IPS-15b (cell line): ENCODE data around the gene TUSC2.

Experiments used
- H3K27me3 ChIP-seq: one replicate; pipeline ENCODE4 v1.6.1; 2013; ENCODE audit warnings: low read length; ENCODE audit not compliant: control insufficient read depth, insufficient read depth
- H3K36me3 ChIP-seq: one replicate; pipeline ENCODE4 v1.6.1; 2013; ENCODE audit warnings: low read length; ENCODE audit not compliant: control insufficient read depth, insufficient read depth
- H3K4me1 ChIP-seq: one replicate; pipeline ENCODE4 v1.6.1; 2013; ENCODE audit warnings: mild to moderate bottlenecking, low read length; ENCODE audit not compliant: control insufficient read depth, insufficient read depth
- H3K4me3 ChIP-seq: one replicate; pipeline ENCODE4 v1.5.1; 2013; ENCODE audit warnings: low read depth, low read length
- H3K9ac ChIP-seq: one replicate; pipeline ENCODE4 v1.6.1; 2013; ENCODE audit warnings: low read depth, mild to moderate bottlenecking, low read length
- H3K9me3 ChIP-seq: one replicate; pipeline ENCODE4 v1.6.1; 2013; ENCODE audit warnings: mild to moderate bottlenecking, low read length; ENCODE audit not compliant: control insufficient read depth, insufficient read depth

The TUSC2 gene

GRCh38 chr3:50300681-50301254, 27.3 kb downstream of the TUSC2 start:
- Histone ChIP-seq H3K9ac (no peak overlapping the region), H3K4me1 (peaks cover 3% of the 10 kb centered on the region), H3K4me3 (no peak overlapping the region), H3K36me3 (peaks cover 2% of the 10 kb centered on the region), H3K27me3 (no peaks in the 10 kb centered on the region), H3K9me3 (no peaks in the 10 kb centered on the region)

- H3K27me3 ChIP-seq: no peaks in the 10 kb centered on the region
- H3K9me3 ChIP-seq: no peaks in the 10 kb centered on the region
- peak overlapping the region; percentile 76 for H3K9ac ChIP-seq
- H3K4me1 ChIP-seq: peaks cover 3% of the 10 kb centered on the region
- H3K36me3 ChIP-seq: peaks cover 2% of the 10 kb centered on the region
- H3K4me3 ChIP-seq: peak overlapping the region; percentile 45
Observed at GRCh38 chr3:50299929-50300680, 27.9 kb downstream of the TUSC2 start.

- H3K9me3 ChIP-seq: no peaks in the 10 kb centered on the region
- H3K4me1 ChIP-seq: peaks cover 3% of the 10 kb centered on the region
- H3K4me3 ChIP-seq: peak overlapping the region; percentile 45
Observed at GRCh38 chr3:50299638-50299928, 28.4 kb downstream of the TUSC2 start.

GRCh38 chr3:50298836-50299637, 29.0 kb downstream of the TUSC2 start, which contains the start of the genes HYAL3 and NAA80:
TSS of gene HYAL3 (minus strand) at chr3:50299405. CDS start at chr3:50295602, 3,803 bp downstream.
TSS of gene NAA80 (minus strand) at chr3:50299405. CDS start at chr3:50297463, 1,942 bp downstream.
- Histone ChIP-seq H3K27me3 (no peaks in the 10 kb centered on the region), H3K4me3 (peak within 1 kb of the TSS; percentile 90), H3K9ac (peak within 1 kb of the TSS; percentile 76), H3K36me3 (peaks cover 2% of the 10 kb centered on the region), H3K9me3 (no peaks in the 10 kb centered on the region), H3K4me1 (peaks cover 3% of the 10 kb centered on the region)

More at GRCh38 chr3:50299638-50299928, 28.4 kb downstream of the TUSC2 start:
- Histone ChIP-seq H3K27me3 (no peaks in the 10 kb centered on the region), H3K36me3 (peaks cover 2% of the 10 kb centered on the region), H3K9ac (peak overlapping the region; percentile 76)

- no peak overlapping the region for H3K9ac ChIP-seq
- peaks cover 2% of the 10 kb centered on the region for H3K36me3 ChIP-seq
- H3K9me3 ChIP-seq: no peaks in the 10 kb centered on the region
- no peaks in the 10 kb centered on the region for H3K4me1 ChIP-seq
- no peaks in the 10 kb centered on the region for H3K27me3 ChIP-seq
- H3K4me3 ChIP-seq: peak overlapping the region; percentile 90
Observed at GRCh38 chr3:50297896-50298725, 29.9 kb downstream of the TUSC2 start.

- no peaks in the 10 kb centered on the region for H3K4me1 ChIP-seq
- H3K4me3 ChIP-seq: no peak overlapping the region
- no peaks in the 10 kb centered on the region for H3K27me3 ChIP-seq
- peaks cover 2% of the 10 kb centered on the region for H3K36me3 ChIP-seq
- no peak overlapping the region for H3K9ac ChIP-seq
- no peaks in the 10 kb centered on the region for H3K9me3 ChIP-seq
Observed at GRCh38 chr3:50297384-50297775, 30.6 kb downstream of the TUSC2 start.

- H3K27me3 ChIP-seq: no peaks in the 10 kb centered on the region
- peaks cover 2% of the 10 kb centered on the region for H3K36me3 ChIP-seq
- H3K4me3 ChIP-seq: no peak overlapping the region
- H3K4me1 ChIP-seq: no peaks in the 10 kb centered on the region
- no peaks in the 10 kb centered on the region for H3K9me3 ChIP-seq
- no peak overlapping the region for H3K9ac ChIP-seq
Observed at GRCh38 chr3:50296721-50297383, 31.2 kb downstream of the TUSC2 start.

GRCh38 chr3:50295553-50296431, 32.2 kb downstream of the TUSC2 start:
- Histone ChIP-seq H3K9ac (no peak overlapping the region), H3K36me3 (peaks cover 2% of the 10 kb centered on the region), H3K9me3 (no peaks in the 10 kb centered on the region), H3K27me3 (no peaks in the 10 kb centered on the region), H3K4me1 (no peaks in the 10 kb centered on the region), H3K4me3 (no peak overlapping the region)

GRCh38 chr3:50294492-50295403, 33.3 kb downstream of the TUSC2 start:
- Histone ChIP-seq H3K27me3 (no peaks in the 10 kb centered on the region), H3K9me3 (no peaks in the 10 kb centered on the region), H3K36me3 (peaks cover 12% of the 10 kb centered on the region), H3K9ac (no peak overlapping the region), H3K4me1 (no peaks in the 10 kb centered on the region), H3K4me3 (no peak overlapping the region)
